HG02870 (cell line): ENCODE results near the gene GLT1D1.

Source experiments
- ATAC-seq: cut with Tn5 transposase; IDR thresholded peaks from one replicate; pipeline ENCODE4 v1.9.1; 2021; ENCODE audit warnings: mild to moderate bottlenecking, moderate library complexity; ENCODE audit not compliant: unreplicated experiment

Gene GLT1D1

GRCh38 chr12:128852026-128852698, 1.1 kb upstream of the GLT1D1 start:
- ATAC-seq: no peak

- ATAC-seq: no peak
Observed at GRCh38 chr12:128853600-128854197, 421 bp downstream of the GLT1D1 start.

GRCh38 chr12:128856035-128856790, 2.9 kb downstream of the GLT1D1 start:
- peak; percentile 55 for ATAC-seq

- no peak for ATAC-seq
Observed at GRCh38 chr12:128856791-128857078, 3.5 kb downstream of the GLT1D1 start.

GRCh38 chr12:128857133-128857763, 4.0 kb downstream of the GLT1D1 start:
- ATAC-seq: no peak

GRCh38 chr12:128859311-128859710, 6.0 kb downstream of the GLT1D1 start:
- no peak for ATAC-seq

GRCh38 chr12:128861226-128862016, 8.1 kb downstream of the GLT1D1 start:
- no peak for ATAC-seq

- no peak for ATAC-seq
Observed at GRCh38 chr12:128863957-128864356, 10.7 kb downstream of the GLT1D1 start.

- no peak for ATAC-seq
Observed at GRCh38 chr12:128864516-128865186, 11.4 kb downstream of the GLT1D1 start.

GRCh38 chr12:128867466-128867865, 14.2 kb downstream of the GLT1D1 start:
- no peak for ATAC-seq

- no peak for ATAC-seq
Observed at GRCh38 chr12:128871516-128871892, 18.2 kb downstream of the GLT1D1 start.

- no peak for ATAC-seq
Observed at GRCh38 chr12:128872303-128872702, 19.0 kb downstream of the GLT1D1 start.

GRCh38 chr12:128876559-128876958, 23.3 kb downstream of the GLT1D1 start:
- ATAC-seq: no peak

- ATAC-seq: no peak
Observed at GRCh38 chr12:128879898-128880764, 26.9 kb downstream of the GLT1D1 start.

- no peak for ATAC-seq
Observed at GRCh38 chr12:128891856-128892255, 38.6 kb downstream of the GLT1D1 start.

GRCh38 chr12:128903236-128903635, 50.0 kb downstream of the GLT1D1 start:
- no peak for ATAC-seq

- no peak for ATAC-seq
Observed at GRCh38 chr12:128905003-128905544, 51.8 kb downstream of the GLT1D1 start.

- no peak for ATAC-seq
Observed at GRCh38 chr12:128906485-128907137, 53.3 kb downstream of the GLT1D1 start.

- no peak for ATAC-seq
Observed at GRCh38 chr12:128908254-128908653, 55.0 kb downstream of the GLT1D1 start.
